Activated CD8-positive, alpha-beta T cell treated with anti-CD3 and anti-CD28 coated beads for 36 hours (primary cell): ENCODE measurements around the gene HSPG2. TPM values are rescaled to one million over a fixed set of nuclear protein-coding genes. Genes with fewer than 3 reads are reported as not detected.

Experiments used
- ATAC-seq: fragments of 200-7000 bp; cut with Tn5 transposase; one replicate; pipeline ENCODE4 v1.10.0; 2021; ENCODE audit warnings: mild to moderate bottlenecking, moderate library complexity
- CTCF ChIA-PET: fragments of 350-600 bp; sonication (Branson Sonifier 250); formaldehyde crosslinking; loops from one replicate; lab custom pipeline; 2021; ENCODE audit warnings: antibody characterized with exemption; lab: Charles Lee
- POLR2A ChIA-PET: fragments of 350-600 bp; sonication (Branson Sonifier 250); formaldehyde crosslinking; loops from one replicate; lab custom pipeline; 2021; ENCODE audit warnings: antibody characterized with exemption; lab: Charles Lee
- DNase-seq: peaks from one replicate; pipeline ENCODE4 v3.0.0-alpha.2; 2020
- H3K27ac Mint-ChIP-seq: one replicate; pipeline ENCODE4 v1.8.0; 2021; ENCODE audit warnings: mild to moderate bottlenecking, mixed read lengths
- H3K27me3 Mint-ChIP-seq: one replicate; pipeline ENCODE4 v1.8.0; 2021; ENCODE audit warnings: mixed read lengths
- H3K36me3 Mint-ChIP-seq: one replicate; pipeline ENCODE4 v1.8.0; 2021; ENCODE audit warnings: low read depth, mixed read lengths
- H3K4me1 Mint-ChIP-seq: one replicate; pipeline ENCODE4 v1.8.0; 2021; ENCODE audit warnings: low read depth, mixed read lengths
- H3K4me3 Mint-ChIP-seq: one replicate; pipeline ENCODE4 v1.8.0; 2021; ENCODE audit warnings: mild to moderate bottlenecking, moderate library complexity, mixed read lengths
- H3K9me3 Mint-ChIP-seq: one replicate; pipeline ENCODE4 v1.8.0; 2021; ENCODE audit warnings: mixed read lengths
- intact Hi-C: fragments of 100-400 bp; cut with micrococcal nuclease; formaldehyde crosslinking; loops from one replicate; pipeline ENCODE4 v1.10.0; 2022
- total RNA-seq, 2 experiments: library from RNA; stranded (reverse); gene quantifications; one replicate each; pipeline ENCODE4 v1.2.3, GENCODE V29; 2021
- TF ChIP-seq, protein P1 (sequence below): fragments of 200-600 bp; IDR thresholded peaks from one replicate; pipeline ENCODE4 v1.8.0; 2022; ENCODE audit warnings: antibody characterized with exemption, mild to moderate bottlenecking

HSPG2 gene
- total RNA-seq, 2 experiments from 2014 or later = 52.1 to 59.0 TPM

GRCh38 chr1:21898326-21899200, 38.5 kb downstream of the HSPG2 start:
- H3K36me3 Mint-ChIP-seq = no peaks in the 10 kb centered on the region
- intact Hi-C loops = no loop called here
- no peaks in the 10 kb centered on the region for H3K9me3 Mint-ChIP-seq
- ATAC-seq (no peak), DNase-seq (no peak)
- TF ChIP-seq, protein P1, sequence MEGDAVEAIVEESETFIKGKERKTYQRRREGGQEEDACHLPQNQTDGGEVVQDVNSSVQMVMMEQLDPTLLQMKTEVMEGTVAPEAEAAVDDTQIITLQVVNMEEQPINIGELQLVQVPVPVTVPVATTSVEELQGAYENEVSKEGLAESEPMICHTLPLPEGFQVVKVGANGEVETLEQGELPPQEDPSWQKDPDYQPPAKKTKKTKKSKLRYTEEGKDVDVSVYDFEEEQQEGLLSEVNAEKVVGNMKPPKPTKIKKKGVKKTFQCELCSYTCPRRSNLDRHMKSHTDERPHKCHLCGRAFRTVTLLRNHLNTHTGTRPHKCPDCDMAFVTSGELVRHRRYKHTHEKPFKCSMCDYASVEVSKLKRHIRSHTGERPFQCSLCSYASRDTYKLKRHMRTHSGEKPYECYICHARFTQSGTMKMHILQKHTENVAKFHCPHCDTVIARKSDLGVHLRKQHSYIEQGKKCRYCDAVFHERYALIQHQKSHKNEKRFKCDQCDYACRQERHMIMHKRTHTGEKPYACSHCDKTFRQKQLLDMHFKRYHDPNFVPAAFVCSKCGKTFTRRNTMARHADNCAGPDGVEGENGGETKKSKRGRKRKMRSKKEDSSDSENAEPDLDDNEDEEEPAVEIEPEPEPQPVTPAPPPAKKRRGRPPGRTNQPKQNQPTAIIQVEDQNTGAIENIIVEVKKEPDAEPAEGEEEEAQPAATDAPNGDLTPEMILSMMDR = no peak
- ChIA-PET CTCF (no interaction called here), POLR2A (no interaction called here)
- H3K4me1 Mint-ChIP-seq = peaks cover 3% of the 10 kb centered on the region
- no peak overlapping the region for H3K4me3 Mint-ChIP-seq
- H3K27me3 Mint-ChIP-seq = no peaks in the 10 kb centered on the region
- no peak overlapping the region for H3K27ac Mint-ChIP-seq

GRCh38 chr1:21897844-21898243, 39.3 kb downstream of the HSPG2 start:
- H3K9me3 Mint-ChIP-seq = no peaks in the 10 kb centered on the region
- ChIA-PET POLR2A (no interaction called here), CTCF (no interaction called here)
- intact Hi-C loops = no loop called here
- no peak for DNase-seq
- H3K36me3 Mint-ChIP-seq = no peaks in the 10 kb centered on the region
- no peak for ATAC-seq
- peaks cover 3% of the 10 kb centered on the region for H3K4me1 Mint-ChIP-seq
- H3K4me3 Mint-ChIP-seq = no peak overlapping the region
- no peak overlapping the region for H3K27ac Mint-ChIP-seq
- TF ChIP-seq, protein P1 = no peak
- no peaks in the 10 kb centered on the region for H3K27me3 Mint-ChIP-seq

- CTCF ChIA-PET = no interaction called here
- no peak overlapping the region for H3K4me3 Mint-ChIP-seq
- ATAC-seq (no peak), DNase-seq (no peak)
- no peaks in the 10 kb centered on the region for H3K36me3 Mint-ChIP-seq
- TF ChIP-seq, protein P1 = no peak
- intact Hi-C loops = no loop called here
- POLR2A ChIA-PET = no interaction called here
- H3K27me3 Mint-ChIP-seq = no peaks in the 10 kb centered on the region
- no peaks in the 10 kb centered on the region for H3K9me3 Mint-ChIP-seq
- H3K27ac Mint-ChIP-seq = no peak overlapping the region
- H3K4me1 Mint-ChIP-seq = no peaks in the 10 kb centered on the region
Observed at GRCh38 chr1:21896652-21897532, 40.2 kb downstream of the HSPG2 start.

DNA sequence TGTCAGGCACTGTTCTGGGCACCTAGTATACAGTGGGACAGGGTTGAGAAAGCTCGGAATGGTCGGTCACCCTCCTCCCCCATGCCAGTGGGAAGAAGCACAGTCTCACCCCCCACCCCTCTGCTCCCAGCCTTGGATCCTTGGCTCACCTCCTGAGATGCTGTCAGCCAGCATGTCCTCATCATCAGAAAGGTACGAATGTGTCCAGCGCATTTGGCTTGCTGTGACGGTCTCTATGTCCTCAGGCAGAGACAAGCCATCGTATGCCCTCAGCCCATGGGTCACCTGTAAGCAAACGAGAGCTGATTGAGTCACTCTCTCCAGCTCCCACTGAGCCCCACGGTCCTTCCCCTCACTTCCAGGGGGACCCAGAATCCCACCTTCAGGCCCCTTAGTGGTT, 41.1 kb downstream of the HSPG2 start:
- DNase-seq (no peak), ATAC-seq (no peak)

More for the DNA sequence above, 41.1 kb downstream of the HSPG2 start:
- Mint-ChIP-seq H3K27me3 (no peaks in the 10 kb centered on the region), H3K27ac (no peak overlapping the region), H3K9me3 (no peaks in the 10 kb centered on the region), H3K4me3 (no peak overlapping the region), H3K36me3 (no peaks in the 10 kb centered on the region), H3K4me1 (no peaks in the 10 kb centered on the region)
- TF ChIP-seq, protein P1 = no peak
- intact Hi-C loops = no loop called here
- ChIA-PET CTCF (no interaction called here), POLR2A (no interaction called here)
